Gastrocnemius medialis (tissue), 4 donors: ENCODE results near the gene NOL4L.

ENCODE experiments used
- POLR2A ChIP-seq, 2 donors: fragments of 450-650 bp; IDR thresholded peaks; one replicate each; pipeline ENCODE4 v1.6.1; 2017; ENCODE audit warnings: antibody characterized with exemption in 2 of 2, mild to moderate bottlenecking in 2 of 2, moderate library complexity in 2 of 2
- TF ChIP-seq, protein P1 (sequence below), 5 experiments: fragments of 450-650 bp in 3 of 5; fragments of 200-600 bp in 2 of 5; sonication (generic) in 2 of 5; IDR thresholded peaks in 4 of 5; conservative IDR thresholded peaks in 1 of 5; 1 replicate in 4 of 5; 2 replicates in 1 of 5; pipeline ENCODE4 v1.5.1; 2016 to 2019; ENCODE audit warnings: antibody characterized with exemption in 5 of 5, mild to moderate bottlenecking in 3 of 5, moderate library complexity in 3 of 5

DNA sequence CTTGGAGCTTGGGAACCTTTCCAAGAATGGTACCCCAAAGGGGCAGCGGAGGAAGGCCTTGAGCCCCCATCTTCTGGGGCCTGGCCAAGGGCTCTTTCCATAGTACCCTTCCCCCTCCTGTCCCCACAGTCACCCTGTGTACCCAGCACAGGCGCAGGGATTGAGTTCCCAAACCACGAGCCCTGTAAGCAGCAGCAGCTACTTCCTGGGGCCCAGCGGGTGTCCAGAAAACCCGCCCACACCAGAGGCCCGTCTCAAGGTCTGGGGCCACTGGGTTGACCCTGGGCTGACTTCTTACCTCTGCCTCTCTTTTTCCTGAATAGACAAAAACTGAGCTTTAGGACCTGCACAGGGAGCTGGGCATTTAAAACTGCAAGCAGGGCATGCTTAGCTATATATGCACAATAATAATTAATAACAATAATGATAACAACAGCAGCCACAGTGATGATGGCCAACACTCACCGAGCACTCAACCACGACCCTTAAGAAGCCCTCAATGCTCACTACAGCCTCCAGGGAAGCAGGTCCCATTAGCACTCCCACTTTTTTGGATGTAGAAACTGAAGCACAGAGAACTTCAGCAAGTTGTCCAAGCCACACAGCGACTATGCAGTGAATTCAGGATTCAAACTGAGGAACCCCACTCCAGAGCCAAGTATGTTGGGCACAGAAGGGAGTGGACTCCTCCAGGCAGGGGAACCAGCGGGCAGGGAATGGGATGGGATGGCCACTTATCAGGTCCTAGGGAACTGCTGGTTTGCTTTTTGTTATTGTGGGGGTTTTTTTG lies 14.5 kb downstream of the NOL4L start:
- TF ChIP-seq, protein P1, sequence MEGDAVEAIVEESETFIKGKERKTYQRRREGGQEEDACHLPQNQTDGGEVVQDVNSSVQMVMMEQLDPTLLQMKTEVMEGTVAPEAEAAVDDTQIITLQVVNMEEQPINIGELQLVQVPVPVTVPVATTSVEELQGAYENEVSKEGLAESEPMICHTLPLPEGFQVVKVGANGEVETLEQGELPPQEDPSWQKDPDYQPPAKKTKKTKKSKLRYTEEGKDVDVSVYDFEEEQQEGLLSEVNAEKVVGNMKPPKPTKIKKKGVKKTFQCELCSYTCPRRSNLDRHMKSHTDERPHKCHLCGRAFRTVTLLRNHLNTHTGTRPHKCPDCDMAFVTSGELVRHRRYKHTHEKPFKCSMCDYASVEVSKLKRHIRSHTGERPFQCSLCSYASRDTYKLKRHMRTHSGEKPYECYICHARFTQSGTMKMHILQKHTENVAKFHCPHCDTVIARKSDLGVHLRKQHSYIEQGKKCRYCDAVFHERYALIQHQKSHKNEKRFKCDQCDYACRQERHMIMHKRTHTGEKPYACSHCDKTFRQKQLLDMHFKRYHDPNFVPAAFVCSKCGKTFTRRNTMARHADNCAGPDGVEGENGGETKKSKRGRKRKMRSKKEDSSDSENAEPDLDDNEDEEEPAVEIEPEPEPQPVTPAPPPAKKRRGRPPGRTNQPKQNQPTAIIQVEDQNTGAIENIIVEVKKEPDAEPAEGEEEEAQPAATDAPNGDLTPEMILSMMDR (IDR thresholded peaks at IDR 0.05 in 4 of 5, conservative IDR thresholded peaks at IDR 0.05 in 1 of 5): no peak
- TF ChIP-seq POLR2A (IDR thresholded peaks at IDR 0.05): no peak
